GM12878 (cell line): Measurements from ENCODE around the gene CCL4. TPM values are rescaled to one million over a fixed set of nuclear protein-coding genes. Genes with fewer than 3 reads are reported as not detected.
"Not testable (repeated sequence)": the region's sequence is repeated elsewhere in the genome, so short reads cannot be mapped to it uniquely, and the experiment has no call there.

Experiments
- ATAC-seq: fragments of 200-7000 bp; cut with Tn5 transposase; 3 replicates; pipeline ENCODE4 v1.9.1; 2020; ENCODE audit warnings: mild to moderate bottlenecking, moderate library complexity
- BruUV-seq: library from RNA; stranded (reverse); fragments of 400-500 nt; replicated peaks from 2 replicates; lab custom pipeline; 2021; lab: Mats Ljungman, UMichigan
- CTCF ChIA-PET: fragments of 300-600 bp; sonication (Branson Sonifier 250); formaldehyde crosslinking; extraction: SDS; loops from one replicate; lab custom pipeline; 2021; ENCODE audit warnings: inconsistent platforms; lab: Yijun Ruan, JAX
- POLR2A ChIA-PET: fragments of 350-600 bp; formaldehyde crosslinking; extraction: SDS; loops from one replicate; lab custom pipeline; 2021; ENCODE audit warnings: inconsistent platforms; lab: Charles Lee
- RAD21 ChIA-PET: fragments of 300-600 bp; sonication (Branson Sonifier 250); formaldehyde crosslinking; loops from one replicate; lab custom pipeline; 2023; ENCODE audit warnings: antibody characterized with exemption; ENCODE audit not compliant: unreplicated experiment; lab: Charles Lee
- SMC1A ChIA-PET: fragments of 300-600 bp; sonication (Branson Sonifier 250); formaldehyde crosslinking; loops from one replicate; lab custom pipeline; 2023; ENCODE audit not compliant: unreplicated experiment, uncharacterized antibody; lab: Charles Lee
- DNase-seq: peaks from one replicate; pipeline ENCODE4 v3.0.0-alpha.2; 2011; ENCODE audit warnings: low read depth, low spot score
- FAIRE-seq: peaks from 3 replicates; lab custom pipeline; 2011; peaks lifted over from hg19 to GRCh38; lab: Jason Lieb, UNC
- H2AFZ ChIP-seq: 2 replicates; pipeline ENCODE4 v1.6.0; 2011; ENCODE audit warnings: low read depth, low read length, control low read depth; ENCODE audit not compliant: control insufficient read depth
- H3K27ac ChIP-seq: 2 replicates; pipeline ENCODE4 v1.5.1; 2011; ENCODE audit warnings: control low read depth; ENCODE audit not compliant: control insufficient read depth, insufficient read depth
- H3K27me3 ChIP-seq, 2 experiments: replicated peaks in 1 of 2; 2 replicates each; pipeline versions ENCODE4 v1.6.0 to v1.6.1; 2011; ENCODE audit warnings: low read length in 1 of 2; ENCODE audit not compliant: control insufficient read depth in 2 of 2, insufficient read depth in 2 of 2
- H3K36me3 ChIP-seq, 2 experiments: 2 replicates each; pipeline ENCODE4 v1.5.1; 2011; ENCODE audit warnings: low read length in 1 of 2; ENCODE audit not compliant: control insufficient read depth in 2 of 2, insufficient read depth in 2 of 2
- H3K4me1 ChIP-seq: 2 replicates; pipeline ENCODE4 v1.6.1; 2011; ENCODE audit warnings: mild to moderate bottlenecking, low read length, moderate library complexity, mixed read lengths; ENCODE audit not compliant: control insufficient read depth, insufficient read depth
- H3K4me2 ChIP-seq: 2 replicates; pipeline ENCODE4 v1.6.0; 2011; ENCODE audit warnings: control low read depth; ENCODE audit not compliant: control insufficient read depth, insufficient read depth
- H3K4me3 ChIP-seq: fragments of 200-600 bp; sonication (generic); 2 replicates; pipeline ENCODE4 v1.5.1; 2016
- H3K79me2 ChIP-seq: 2 replicates; pipeline ENCODE4 v1.6.0; 2011; ENCODE audit warnings: low read length; ENCODE audit not compliant: control insufficient read depth, insufficient read depth
- H3K9ac ChIP-seq: 2 replicates; pipeline ENCODE4 v1.8.0; 2011; ENCODE audit warnings: low read length, control low read depth, mixed read lengths; ENCODE audit not compliant: control insufficient read depth, insufficient read depth
- H3K9me3 ChIP-seq: replicated peaks from 3 replicates; pipeline ENCODE4 v1.5.1; 2011; ENCODE audit warnings: mild to moderate bottlenecking, low read length; ENCODE audit not compliant: control insufficient read depth, insufficient read depth
- H4K20me1 ChIP-seq: 2 replicates; pipeline ENCODE4 v1.6.0; 2011; ENCODE audit not compliant: control insufficient read depth, insufficient read depth
- BACH1 ChIP-seq: fragments of 450-650 bp; IDR thresholded peaks from 2 replicates; pipeline ENCODE4 v1.6.1; 2017; ENCODE audit warnings: mild to moderate bottlenecking, borderline replicate concordance
- EED ChIP-seq: sonication (generic); IDR thresholded peaks from 2 replicates; pipeline ENCODE4 v1.6.1; 2016; ENCODE audit warnings: antibody characterized with exemption, low read depth
- WGBS: methylation state at CpG from one replicate; pipeline ENCODE4 v1.1.6; 2016; ENCODE audit warnings: low lambda C conversion rate; ENCODE audit not compliant: insufficient replicate concordance, insufficient coverage; ENCODE audit errors: missing lambda C conversion rate; 5-methylcytosine and 5-hydroxymethylcytosine counted together
- in situ Hi-C: fragments of 300-500 bp; cut with MboI; formaldehyde crosslinking; loops from 9 replicates; pipeline ENCODE4 v1.14.3; 2018; ENCODE audit warnings: mixed read lengths
- intact Hi-C: fragments of 100-400 bp; cut with micrococcal nuclease; formaldehyde crosslinking; loops from one replicate; pipeline ENCODE4 v1.14.2; 2022; ENCODE audit not compliant: unreplicated experiment
- polyA plus RNA-seq, 11 experiments: library from polyadenylated mRNA; depleted of rRNA in 4 of 11; unstranded in 6 of 11; stranded (reverse) in 5 of 11; fragments of >200 nt; fragmentation: Nextera tagmentation in 4 of 11; fragmentation: Illumina TruSeq in 1 of 11; extraction: Ambion mirVana in 4 of 11; extraction: Trizol in 1 of 11; gene quantifications; 1 replicate in 1 of 11; 2 replicates in 10 of 11; pipeline versions ENCODE4 v1.2.1 to v1.2.3, GENCODE V29; 2011 to 2016; ENCODE audit warnings: inconsistent platforms in 2 of 11, missing spikeins in 2 of 11, low read depth in 1 of 11
- total RNA-seq, 4 experiments: library from RNA; depleted of rRNA in 3 of 4; stranded (reverse); fragments of >200 nt in 3 of 4; fragmentation: Illumina TruSeq in 1 of 4; extraction: Trizol in 1 of 4; gene quantifications; 2 replicates each; pipeline versions ENCODE4 v1.2.1 to v1.2.3, GENCODE V29; 2013 to 2021

CCL4 gene
- total and polyA plus RNA-seq, 10 of the 15 experiments (the other 5 are each of a cell fraction or from before 2014, with no cell fraction given), result 18.7 to 741 (median 79.4) TPM

- BruUV-seq, result no TSS peak
- Histone ChIP-seq H3K27ac (no peak overlapping the region), H3K36me3 (no peaks in the 10 kb centered on the region), H3K4me3 (no peak overlapping the region), H4K20me1 (no peaks in the 10 kb centered on the region), H3K4me1 (peaks cover 7% of the 10 kb centered on the region), H3K9ac (no peak overlapping the region), H3K9me3 (peaks cover 9% of the 10 kb centered on the region; the same call in 2 of the 3 replicates), H3K4me2 (no peak overlapping the region), H2AFZ (no peak overlapping the region), H3K27me3 (no peaks in the 10 kb centered on the region), H3K79me2 (no peaks in the 10 kb centered on the region)
- RAD21 ChIA-PET, result no interaction called here
- SMC1A ChIA-PET, result interaction anchor here (2.3 kb wide), 1 partner anchor 39 kb away, joined by 5 read pairs; no protein-coding TSS in a partner anchor
- intact Hi-C loops (no loop called here), in situ Hi-C loops (no loop called here)
- POLR2A ChIA-PET, result interaction anchor here (1.4 kb wide), 1 partner anchor 8 kb away, joined by 3 read pairs; no protein-coding TSS in a partner anchor
- FAIRE-seq (no peak), DNase-seq (no peak), ATAC-seq (no peak)
- TF ChIP-seq BACH1 (no peak), EED (no peak)
- CTCF ChIA-PET, result interaction anchor here (1.2 kb wide), 1 partner anchor 40 kb away, joined by 3 read pairs; no protein-coding TSS in a partner anchor
These were observed 8.9 kb downstream of the CCL4 start for GRCh38 chr17:36112572-36112971.

DNA sequence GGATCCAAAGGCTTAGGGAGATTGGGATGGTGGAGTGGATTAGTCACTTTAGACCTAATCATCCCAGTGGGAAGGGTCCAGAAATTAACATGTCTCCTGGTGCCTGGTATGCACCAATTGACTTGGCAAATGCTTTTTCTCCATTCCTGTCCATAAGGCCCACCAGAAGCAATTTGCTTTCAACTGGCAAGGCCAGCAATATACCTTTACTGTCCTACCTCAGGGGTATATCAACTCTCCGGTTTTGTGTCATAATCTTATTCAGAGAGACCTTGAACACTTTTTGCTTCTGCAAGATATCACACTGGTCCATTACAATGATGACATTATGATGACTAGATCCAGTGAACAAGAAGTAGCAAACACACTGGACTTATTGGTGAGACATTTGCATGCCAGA lies 9.5 kb downstream of the CCL4 start:
- RAD21 ChIA-PET, H4K20me1 ChIP-seq, H2AFZ ChIP-seq, in situ Hi-C loops, H3K4me3 ChIP-seq, FAIRE-seq, POLR2A ChIA-PET, ATAC-seq, H3K36me3 ChIP-seq, H3K27ac ChIP-seq, H3K9ac ChIP-seq, H3K4me2 ChIP-seq, H3K27me3 ChIP-seq, DNase-seq, SMC1A ChIA-PET, H3K4me1 ChIP-seq, BruUV-seq, H3K79me2 ChIP-seq, H3K9me3 ChIP-seq, intact Hi-C loops: not testable (repeated sequence)
- 0% methylated on average over 1 of the region's 1 CpG for WGBS
- CTCF ChIA-PET, result interaction anchor here (1.2 kb wide), 1 partner anchor 40 kb away, joined by 3 read pairs; no protein-coding TSS in a partner anchor

DNA sequence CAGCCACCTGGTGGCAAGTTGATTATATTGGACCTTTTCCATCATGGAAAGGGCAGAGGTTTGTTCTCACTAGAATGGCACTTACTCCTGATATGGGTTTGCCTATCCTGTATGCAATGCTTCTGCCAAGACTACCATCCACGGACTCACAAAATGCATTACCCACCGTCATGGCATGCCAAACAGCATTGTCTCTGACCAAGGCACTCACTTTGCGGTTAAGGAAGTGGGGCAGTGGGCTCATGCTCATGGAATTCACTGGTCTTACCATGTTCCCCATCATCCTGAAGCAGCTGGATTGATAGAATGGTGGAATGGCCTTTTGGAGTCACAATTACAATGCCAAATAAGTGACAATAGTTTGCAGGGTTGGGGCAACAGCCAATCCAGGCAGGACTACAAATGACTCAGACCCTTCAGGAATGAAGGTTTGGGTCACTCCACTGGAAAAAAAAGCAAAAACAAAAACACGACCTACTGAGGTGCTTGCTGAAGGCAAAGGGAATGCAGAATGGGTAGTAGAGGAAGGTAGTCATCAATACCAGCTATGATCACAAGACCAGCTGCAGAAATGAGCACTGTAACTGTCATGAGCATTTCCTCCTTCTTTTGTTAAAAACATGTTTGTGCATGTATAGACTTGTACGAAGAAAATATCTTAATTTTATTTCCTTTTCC lies 11.5 kb downstream of the CCL4 start:
- RAD21 ChIA-PET, H3K9me3 ChIP-seq, H3K27ac ChIP-seq, H3K36me3 ChIP-seq, FAIRE-seq, H3K27me3 ChIP-seq, CTCF ChIA-PET, H4K20me1 ChIP-seq, in situ Hi-C loops, POLR2A ChIA-PET, H3K9ac ChIP-seq, H3K4me3 ChIP-seq, H2AFZ ChIP-seq, BruUV-seq, DNase-seq, ATAC-seq, H3K4me2 ChIP-seq, H3K79me2 ChIP-seq, SMC1A ChIA-PET, intact Hi-C loops: not testable (repeated sequence)
- WGBS, result 48% methylated on average over 5 of the region's 5 CpGs
- peaks cover 18% of the 10 kb centered on the region for H3K4me1 ChIP-seq
